ENCODE results near the gene ACTL7B.
A peak's percentile ranks its signal among the peaks of the same experiment; 100 is the strongest.
"Not testable (repeated sequence)": the region's sequence is repeated elsewhere in the genome, so short reads cannot be mapped to it uniquely, and the experiment has no call there.

Gene ACTL7B, protein sequence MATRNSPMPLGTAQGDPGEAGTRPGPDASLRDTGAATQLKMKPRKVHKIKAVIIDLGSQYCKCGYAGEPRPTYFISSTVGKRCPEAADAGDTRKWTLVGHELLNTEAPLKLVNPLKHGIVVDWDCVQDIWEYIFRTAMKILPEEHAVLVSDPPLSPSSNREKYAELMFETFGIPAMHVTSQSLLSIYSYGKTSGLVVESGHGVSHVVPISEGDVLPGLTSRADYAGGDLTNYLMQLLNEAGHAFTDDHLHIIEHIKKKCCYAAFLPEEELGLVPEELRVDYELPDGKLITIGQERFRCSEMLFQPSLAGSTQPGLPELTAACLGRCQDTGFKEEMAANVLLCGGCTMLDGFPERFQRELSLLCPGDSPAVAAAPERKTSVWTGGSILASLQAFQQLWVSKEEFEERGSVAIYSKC

DNA sequence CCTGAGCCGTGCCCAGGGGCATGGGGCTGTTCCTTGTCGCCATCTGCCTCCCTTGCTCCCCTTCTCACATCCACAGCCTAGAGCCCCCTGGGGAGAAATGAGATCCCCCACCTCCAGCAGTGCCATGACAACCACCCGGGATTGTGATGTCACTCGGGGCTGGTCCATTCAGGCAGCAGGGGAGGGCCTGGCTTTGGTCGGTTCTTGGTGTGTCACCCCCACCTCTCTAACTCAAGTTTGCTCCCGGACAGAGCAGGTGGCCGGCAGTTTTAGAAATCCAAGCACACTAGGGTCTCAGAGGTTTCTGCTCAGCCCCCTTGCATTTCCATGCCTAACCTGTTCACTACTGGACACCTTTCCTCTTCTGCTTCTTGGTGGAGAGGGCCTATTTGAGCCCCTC, at the start of gene ACTL7B:
Gene ACTL7B, minus strand, starts transcription at position 99 of the 400 bp plus-strand sequence. Its CDS starts 56 bp downstream, at position 43.
- no peak for DNase-seq (ENCODE audit: low read depth in 4 of 4, low spot score in 1 of 4)

DNA sequence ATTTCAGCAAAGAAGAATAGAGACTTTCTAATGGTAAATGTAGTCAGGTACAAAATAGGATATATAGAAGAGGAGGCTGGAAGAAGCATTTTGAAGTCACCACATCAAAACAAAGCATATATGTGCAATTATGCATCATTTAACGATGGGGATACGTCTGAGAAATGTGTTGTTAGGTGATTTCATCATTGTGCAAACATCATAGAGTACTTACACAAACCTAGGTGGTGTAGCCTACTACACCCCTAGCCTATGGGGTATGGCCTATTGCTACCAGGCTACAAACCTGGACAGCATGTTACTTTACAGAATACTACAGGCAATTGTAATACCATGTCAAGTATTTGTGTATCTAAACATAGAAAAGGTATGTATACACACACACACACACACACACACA, 49.7 kb upstream of the ACTL7B start:
- no peak for DNase-seq (ENCODE audit: low read depth in 4 of 4, low spot score in 1 of 4)

DNA sequence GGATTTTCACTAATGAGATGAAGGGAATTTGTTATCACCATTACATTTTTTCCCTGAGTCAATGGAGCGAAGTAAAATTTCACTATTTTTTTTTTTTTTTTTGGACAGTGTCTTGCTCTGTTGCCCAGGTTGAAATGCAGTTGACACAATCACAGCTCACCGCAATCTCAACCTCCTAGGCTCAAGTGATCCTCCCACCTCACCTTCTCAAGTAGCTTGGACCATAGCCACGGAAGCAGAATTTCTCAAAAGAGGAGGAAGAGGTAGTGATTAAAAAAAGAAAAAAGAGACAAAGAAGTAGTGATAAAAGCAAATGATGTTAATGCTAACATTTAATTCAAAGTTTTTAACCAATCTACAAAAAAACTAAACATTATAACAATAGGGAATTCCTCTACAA, 48.4 kb upstream of the ACTL7B start:
- no peak for DNase-seq (ENCODE audit: low read depth in 4 of 4, low spot score in 1 of 4)

DNA sequence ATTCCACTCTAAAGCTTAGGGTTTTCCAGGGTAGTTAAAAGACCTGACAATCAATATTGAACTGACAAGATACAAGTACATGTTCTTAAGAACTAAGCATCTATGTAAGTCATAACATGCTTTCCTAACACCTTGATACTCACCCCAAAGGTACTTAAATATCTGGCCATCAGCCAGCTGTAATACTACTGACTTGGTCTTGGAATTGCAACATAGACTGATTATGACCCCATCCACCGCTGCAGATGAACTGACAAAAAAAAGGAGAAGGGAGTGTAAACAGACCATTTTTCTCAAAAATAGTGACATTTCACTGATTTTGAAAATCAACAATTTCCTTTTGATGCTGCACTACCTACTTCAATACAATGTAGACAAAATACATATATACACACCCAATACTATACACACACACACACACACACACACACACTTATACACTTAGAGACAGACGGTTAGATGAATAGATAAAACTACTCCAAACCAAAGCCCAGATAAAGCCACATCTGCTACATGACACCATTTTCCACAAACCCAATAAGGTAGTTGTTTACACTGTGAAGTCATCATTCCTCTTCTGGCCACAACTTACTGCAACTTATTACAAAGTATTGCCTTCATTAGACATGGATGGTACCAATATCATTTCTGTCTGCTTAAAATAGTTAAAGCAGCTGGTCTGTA, 47.8 kb upstream of the ACTL7B start:
- DNase-seq (ENCODE audit: low read depth in 4 of 4, low spot score in 1 of 4): no peak

- no peak for DNase-seq (ENCODE audit: low read depth in 4 of 4, low spot score in 1 of 4)
These were observed 44.4 kb upstream of the ACTL7B start for GRCh38 chr9:108900176-108900575.

DNA sequence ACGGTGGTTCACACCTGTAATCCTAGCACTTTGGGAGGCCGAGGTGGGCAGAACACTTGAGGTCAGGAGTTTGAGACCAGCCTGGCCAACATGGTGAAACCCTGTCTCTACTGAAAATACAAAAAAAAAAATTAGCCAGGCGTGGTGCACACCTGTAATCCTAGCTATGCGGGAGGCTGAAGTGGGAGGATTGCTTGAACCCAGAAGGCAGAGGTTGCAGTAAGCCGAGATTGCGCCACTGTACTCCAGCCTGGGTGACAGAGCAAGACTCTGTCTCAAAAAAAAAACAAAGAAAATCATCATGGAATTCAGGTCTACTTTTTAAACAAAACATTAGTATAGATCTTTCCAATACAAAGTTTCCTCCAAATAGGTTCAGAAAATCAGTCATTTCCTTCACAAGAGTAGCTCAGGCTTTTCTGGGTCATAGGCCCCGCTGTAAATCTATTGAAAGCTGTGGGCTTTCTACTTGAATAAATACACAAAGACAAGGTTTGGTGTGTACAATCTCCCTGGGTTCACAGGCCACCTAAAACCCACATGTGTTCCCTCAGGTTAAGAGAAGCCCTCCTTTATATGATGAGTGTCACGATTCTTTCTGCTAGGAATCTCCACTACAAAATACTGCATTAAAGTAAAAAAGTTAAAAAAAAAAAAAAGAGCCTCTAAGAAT, 43.4 kb upstream of the ACTL7B start:
- DNase-seq (ENCODE audit: low read depth in 4 of 4, low spot score in 1 of 4): not testable (repeated sequence)

DNA sequence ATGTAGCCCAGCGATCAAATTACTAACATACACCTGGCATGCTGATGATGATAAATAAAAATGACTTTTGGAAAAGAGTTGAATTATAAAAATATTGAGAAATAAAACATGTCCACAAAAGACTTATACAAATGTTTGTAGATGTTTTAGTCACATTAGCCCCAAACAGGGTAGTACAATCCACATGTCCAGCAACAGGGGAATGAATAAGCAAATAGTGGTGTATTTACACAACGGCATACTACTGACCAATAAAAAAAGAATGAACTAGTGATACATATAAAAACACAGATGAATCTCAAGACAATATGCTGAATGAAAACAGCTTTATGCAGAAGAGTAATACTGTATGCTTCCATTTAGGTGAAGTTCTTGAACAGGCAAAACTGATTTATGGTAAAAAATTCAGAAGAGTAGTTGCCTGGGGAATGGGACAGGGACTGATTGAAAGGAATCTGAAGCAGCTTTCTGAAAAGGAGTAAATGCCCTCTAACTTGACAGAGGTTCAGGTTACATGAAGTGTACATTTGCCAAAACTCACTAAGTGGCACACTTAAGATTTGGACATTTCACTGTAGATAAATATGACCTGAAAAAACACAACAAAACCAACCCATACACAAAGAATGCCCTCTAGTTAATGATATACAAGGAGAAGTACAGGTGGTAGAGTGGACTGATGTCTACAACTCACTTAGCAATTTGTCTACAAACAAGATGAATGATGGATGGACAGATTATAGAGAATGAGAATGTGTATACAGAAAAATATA, 41.7 kb upstream of the ACTL7B start:
- DNase-seq (ENCODE audit: low read depth in 4 of 4, low spot score in 1 of 4): no peak

DNA sequence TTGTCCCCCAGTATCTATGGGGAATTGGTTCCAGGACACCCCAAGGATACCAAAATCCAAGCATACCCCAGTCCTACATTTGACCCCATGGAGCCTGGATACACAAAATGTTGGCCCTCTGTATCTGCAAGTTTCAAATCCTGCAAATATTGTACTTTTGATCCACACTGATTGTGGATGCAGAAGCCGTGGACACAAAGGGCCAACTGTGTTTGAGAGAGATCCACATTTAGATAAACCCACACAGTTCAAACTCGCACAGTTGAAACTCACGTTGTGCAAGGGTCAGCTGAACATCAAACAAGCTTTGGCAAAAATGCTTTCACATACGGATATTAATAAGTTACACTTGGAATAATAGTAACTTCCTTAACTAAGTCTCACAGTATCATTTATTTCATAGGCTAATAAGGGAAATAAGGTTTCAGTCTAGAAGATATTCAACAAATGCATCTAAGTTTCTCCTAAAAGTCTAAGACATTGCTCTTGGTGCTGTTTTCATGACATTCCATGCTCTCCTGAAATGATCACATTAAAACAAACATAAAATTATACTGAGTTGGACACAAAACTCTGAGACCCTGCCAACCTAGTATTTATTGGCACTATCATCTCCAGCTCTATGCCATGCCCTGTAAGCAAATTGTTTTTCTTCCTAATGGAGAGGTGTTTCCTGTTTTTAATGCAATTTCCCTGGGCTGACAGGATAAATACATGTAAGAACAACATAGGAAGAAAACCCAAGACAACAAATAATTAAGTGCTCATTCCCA, 38.6 kb upstream of the ACTL7B start:
- no peak for DNase-seq (ENCODE audit: low read depth in 4 of 4, low spot score in 1 of 4)

DNA sequence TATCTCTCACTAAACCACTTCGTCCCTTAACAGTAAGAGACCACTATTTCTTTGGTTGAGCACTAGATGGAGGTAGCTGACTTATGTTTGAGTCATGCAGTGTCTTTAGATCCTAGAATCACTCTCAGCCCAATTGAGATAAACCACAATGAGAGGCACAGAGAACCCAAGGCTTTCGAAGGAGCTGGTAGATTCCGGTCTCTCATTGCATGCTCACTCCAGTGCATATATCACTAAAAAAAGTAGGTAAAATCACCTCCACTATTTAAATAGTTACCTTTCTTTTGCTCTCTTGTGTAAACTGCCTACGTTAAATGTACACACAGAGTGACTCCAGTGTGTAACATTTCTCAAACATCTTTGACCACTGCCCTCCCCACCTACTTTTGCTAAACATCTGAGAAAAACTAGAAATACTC, 33.9 kb upstream of the ACTL7B start:
- DNase-seq (ENCODE audit: low read depth in 4 of 4, low spot score in 1 of 4): no peak

GRCh38 chr9:108886594-108887271, 30.9 kb upstream of the ACTL7B start:
- not testable (repeated sequence) for DNase-seq (ENCODE audit: low read depth in 4 of 4, low spot score in 1 of 4)

DNA sequence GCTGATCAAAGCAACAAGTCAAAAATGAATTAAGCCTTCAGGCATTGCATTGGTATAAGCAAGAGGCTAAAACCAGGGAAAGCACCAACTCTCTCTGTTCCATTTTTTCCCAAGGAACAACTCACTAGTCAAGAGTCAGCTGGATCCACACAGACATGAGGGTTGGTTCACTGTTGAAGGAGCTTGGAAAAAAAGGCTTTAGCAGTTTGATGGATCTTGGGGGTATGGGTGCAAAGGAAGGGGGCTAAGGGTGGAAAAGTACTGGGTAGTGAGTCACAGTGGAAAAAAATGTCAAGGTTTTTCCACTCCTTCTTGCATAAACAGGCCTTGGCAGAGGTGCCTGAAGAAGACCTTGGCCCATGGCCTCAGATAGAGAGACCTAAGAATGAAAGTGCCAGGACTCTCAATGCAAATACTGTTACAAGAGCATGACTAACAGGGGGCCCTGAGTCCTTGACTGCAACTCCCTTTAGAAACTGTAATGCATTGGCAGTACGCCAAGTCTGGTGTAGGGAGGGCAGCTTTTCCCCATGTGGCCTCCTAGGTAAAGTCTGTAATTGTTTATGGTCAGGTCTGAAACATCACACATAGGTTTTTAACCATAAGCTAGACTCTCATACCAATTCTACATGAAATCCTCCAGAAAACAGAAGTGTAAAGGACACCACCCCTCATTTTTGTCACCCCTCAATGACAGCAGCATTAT, 30.0 kb upstream of the ACTL7B start:
- DNase-seq (ENCODE audit: low read depth in 4 of 4, low spot score in 1 of 4): peak; percentile 20 to 44 (median 30)

- DNase-seq (ENCODE audit: low read depth in 4 of 4, low spot score in 1 of 4): no peak
These were observed 28.9 kb upstream of the ACTL7B start for GRCh38 chr9:108884701-108885100.

DNA sequence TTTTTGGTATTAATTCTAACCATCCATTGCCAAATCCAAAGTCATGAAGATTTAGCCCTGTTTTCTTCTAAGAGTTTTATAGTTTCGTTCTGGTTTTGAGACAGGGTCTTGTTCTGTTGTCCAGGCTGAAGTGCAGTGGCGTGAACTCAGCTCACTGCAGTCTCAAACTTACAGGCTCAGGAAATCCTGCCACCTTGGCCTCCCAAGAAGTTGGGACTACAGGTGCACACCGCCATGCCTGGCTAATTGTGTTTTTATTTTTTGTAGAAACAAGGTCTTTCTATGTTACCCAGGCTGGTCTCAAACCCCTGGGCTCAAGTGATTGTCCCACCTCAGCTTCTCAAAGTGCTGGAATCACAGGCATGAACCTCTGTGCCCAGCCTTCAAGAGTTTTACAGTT, 27.3 kb upstream of the ACTL7B start:
- DNase-seq (ENCODE audit: low read depth in 4 of 4, low spot score in 1 of 4): no peak

DNA sequence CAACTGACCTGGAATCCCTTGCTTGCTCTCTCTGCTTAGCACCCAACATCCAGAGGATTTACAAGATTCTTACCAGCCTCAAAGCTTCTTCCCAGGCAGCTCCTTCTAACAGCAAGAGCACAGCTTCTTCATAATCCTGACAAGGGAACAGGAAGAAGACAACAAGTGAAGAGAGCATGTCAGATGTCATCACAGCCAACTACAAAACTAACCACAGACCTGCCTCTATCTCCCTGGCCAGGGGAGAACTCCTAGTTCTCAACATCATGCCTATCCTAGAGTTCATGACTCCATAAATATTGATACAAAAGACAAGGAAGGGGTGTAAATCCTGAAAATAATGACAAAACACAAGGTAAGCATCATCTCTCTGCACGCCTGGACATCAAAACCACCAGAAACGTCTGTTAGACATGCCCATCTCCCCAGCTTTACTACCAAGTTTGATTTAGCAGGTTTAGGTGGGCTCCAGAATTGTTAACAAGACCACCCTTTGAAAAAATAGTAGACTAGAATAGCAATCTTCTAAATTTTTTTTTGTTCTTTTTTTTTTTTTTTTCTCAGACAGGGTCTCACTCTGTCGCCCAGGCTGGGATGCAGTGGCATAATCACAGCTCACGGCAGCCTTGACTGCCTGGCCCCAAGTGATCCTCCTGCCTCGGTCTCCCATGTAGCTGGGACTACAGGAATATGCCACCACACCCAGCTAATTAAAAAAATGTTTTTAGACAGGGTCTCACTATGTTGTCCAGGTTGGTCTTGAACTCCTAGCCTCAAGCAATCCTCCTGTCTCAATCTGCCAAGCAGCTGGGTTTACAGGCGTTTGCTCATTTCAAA, 26.5 kb upstream of the ACTL7B start:
- DNase-seq (ENCODE audit: low read depth in 4 of 4, low spot score in 1 of 4): no peak

DNA sequence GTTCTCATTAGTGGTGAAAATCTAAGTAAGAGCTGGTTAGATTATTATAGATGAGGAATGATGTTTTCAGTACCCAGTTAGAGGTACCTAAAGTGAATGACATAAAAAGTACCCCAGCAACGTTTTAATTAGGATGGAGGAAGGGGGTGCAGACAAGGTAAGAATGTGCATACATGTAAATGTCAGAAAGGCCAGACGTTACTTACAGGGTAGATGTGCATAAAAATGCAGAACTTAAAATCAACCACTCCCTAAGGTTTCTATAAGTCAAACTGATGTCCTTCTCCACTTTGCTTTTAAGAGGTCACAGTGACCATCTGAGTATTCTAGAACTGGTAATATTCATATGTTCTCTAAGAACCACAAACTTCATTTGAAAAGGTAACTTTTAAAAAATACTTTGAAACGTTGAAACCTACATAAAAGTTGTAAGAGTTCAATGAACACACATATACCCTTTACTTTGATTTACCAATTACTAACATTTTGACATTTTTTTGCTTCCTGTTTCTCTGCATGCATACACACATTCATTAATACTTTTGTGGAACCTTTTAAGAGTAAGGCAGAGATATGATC, 25.0 kb upstream of the ACTL7B start:
- no peak for DNase-seq (ENCODE audit: low read depth in 4 of 4, low spot score in 1 of 4)

DNA sequence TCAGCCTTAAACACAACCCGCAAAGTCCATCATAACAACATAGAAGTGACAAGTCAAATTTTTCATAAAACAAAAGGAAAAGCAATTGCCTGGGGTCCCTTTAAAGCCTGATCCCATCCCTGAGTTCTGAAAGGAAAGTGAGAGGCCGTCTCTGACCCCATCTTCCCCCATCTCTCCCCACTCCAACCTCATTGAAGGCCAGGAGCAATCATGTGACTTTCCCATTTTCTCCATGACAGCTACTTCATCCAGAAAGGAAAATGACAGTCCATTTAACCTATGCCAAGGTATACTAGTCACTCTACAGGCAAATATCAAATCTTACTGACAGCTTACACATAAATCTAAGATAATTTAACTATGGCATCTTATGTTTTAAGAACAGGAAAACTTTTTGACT, 21.7 kb upstream of the ACTL7B start:
- DNase-seq (ENCODE audit: low read depth in 4 of 4, low spot score in 1 of 4): no peak

GRCh38 chr9:108876425-108876824, 20.6 kb upstream of the ACTL7B start:
- no peak for DNase-seq (ENCODE audit: low read depth in 4 of 4, low spot score in 1 of 4)
